Endothelial cell of umbilical vein (primary cell): ENCODE measurements around the gene CETN3. TPM values are rescaled to one million over a fixed set of nuclear protein-coding genes. Genes with fewer than 3 reads are reported as not detected.

ENCODE experiments used
- BruUV-seq: library from RNA; stranded (reverse); fragments of 400-500 nt; replicated peaks from 2 replicates; lab custom pipeline; 2021; lab: Mats Ljungman, UMichigan
- CTCF ChIA-PET: fragments of 300-600, 350-600 bp; sonication (Branson Sonifier 250); formaldehyde crosslinking; loops from one replicate; lab custom pipeline; 2021; ENCODE audit warnings: antibody characterized with exemption, inconsistent platforms; lab: Charles Lee
- POLR2A ChIA-PET: fragments of 300-600, 350-600 bp; sonication (Branson Sonifier 250); formaldehyde crosslinking; loops from one replicate; lab custom pipeline; 2021; ENCODE audit warnings: antibody characterized with exemption, inconsistent platforms; lab: Charles Lee
- DNase-seq: peaks from one replicate; pipeline ENCODE4 v3.0.0-alpha.2; 2011; ENCODE audit warnings: low read depth, low spot score
- FAIRE-seq: peaks from 2 replicates; lab custom pipeline; 2011; peaks lifted over from hg19 to GRCh38; lab: Jason Lieb, UNC
- H2AFZ ChIP-seq: 2 replicates; pipeline ENCODE4 v1.6.0; 2012; ENCODE audit warnings: low read depth, low read length, control low read depth, inconsistent platforms
- H3K27ac ChIP-seq: 2 replicates; pipeline ENCODE4 v1.5.1; 2011; ENCODE audit warnings: low read depth, mild to moderate bottlenecking, control low read depth, low read length, moderate library complexity; ENCODE audit not compliant: insufficient read depth
- H3K27me3 ChIP-seq, 2 experiments: 2 replicates each; pipeline versions ENCODE4 v1.6.0 to v1.6.1; 2011; ENCODE audit warnings: low read length in 2 of 2, mixed read lengths in 1 of 2; ENCODE audit not compliant: control insufficient read depth in 2 of 2, insufficient read depth in 2 of 2
- H3K36me3 ChIP-seq, 2 experiments: 2 replicates in 1 of 2; 3 replicates in 1 of 2; pipeline ENCODE4 v1.5.1; 2011; ENCODE audit warnings: low read length in 2 of 2, mild to moderate bottlenecking in 1 of 2, moderate library complexity in 1 of 2; ENCODE audit not compliant: control insufficient read depth in 2 of 2, insufficient read depth in 2 of 2; ENCODE audit errors: extremely low read depth in 1 of 2
- H3K4me1 ChIP-seq: 3 replicates; pipeline ENCODE4 v1.5.1; 2011; ENCODE audit warnings: mild to moderate bottlenecking, low read length; ENCODE audit not compliant: control insufficient read depth, insufficient read depth; ENCODE audit errors: extremely low read depth
- H3K4me2 ChIP-seq: 2 replicates; pipeline ENCODE4 v1.6.1; 2011; ENCODE audit warnings: low read length, control low read depth, mixed read lengths; ENCODE audit not compliant: insufficient read depth
- H3K4me3 ChIP-seq, 3 experiments: fragments of 200-600 bp in 1 of 3; sonication (generic), shearing (Covaris generic) in 1 of 3; replicated peaks in 1 of 3; 2 replicates each; pipeline ENCODE4 v1.5.1; 2011 to 2016; ENCODE audit warnings: control low read depth in 3 of 3, low read length in 3 of 3, mild to moderate bottlenecking in 2 of 3, inconsistent platforms in 1 of 3, low read depth in 1 of 3, moderate library complexity in 1 of 3; ENCODE audit not compliant: insufficient read depth in 1 of 3
- H3K79me2 ChIP-seq: 2 replicates; pipeline ENCODE4 v1.6.0; 2012; ENCODE audit warnings: low read length, inconsistent platforms; ENCODE audit not compliant: control insufficient read depth, insufficient read depth
- H3K9ac ChIP-seq: replicated peaks from 2 replicates; pipeline ENCODE3; 2011; ENCODE audit warnings: low read length, control low read depth; ENCODE audit not compliant: insufficient read depth; ENCODE audit errors: extremely low read depth
- H3K9me1 ChIP-seq: replicated peaks from 3 replicates; pipeline ENCODE4 v1.6.0; 2011; ENCODE audit warnings: mild to moderate bottlenecking, low read length; ENCODE audit not compliant: control insufficient read depth, insufficient read depth; ENCODE audit errors: extremely low read depth
- H3K9me3 ChIP-seq: replicated peaks from 2 replicates; pipeline ENCODE4 v1.5.1; 2012; ENCODE audit warnings: low read length, inconsistent platforms; ENCODE audit not compliant: control insufficient read depth, insufficient read depth
- H4K20me1 ChIP-seq: replicated peaks from 2 replicates; pipeline ENCODE3; 2011; ENCODE audit warnings: mild to moderate bottlenecking, low read length; ENCODE audit not compliant: control insufficient read depth, insufficient read depth; ENCODE audit errors: extremely low read depth
- CTCF ChIP-seq, 2 donors: IDR thresholded peaks; 1 replicate in 1 of 2; 2 replicates in 1 of 2; pipeline ENCODE4 v1.5.1; 2011; ENCODE audit warnings: low read length in 2 of 2, mild to moderate bottlenecking in 2 of 2, moderate library complexity in 2 of 2, control low read depth in 1 of 2, inconsistent platforms in 1 of 2, low read depth in 1 of 2; ENCODE audit not compliant: insufficient read depth in 1 of 2; ENCODE audit errors: extremely low read depth in 1 of 2
- EZH2 ChIP-seq: IDR thresholded peaks from 2 replicates; pipeline ENCODE4 v1.6.1; 2012; ENCODE audit warnings: borderline replicate concordance, low read depth, mild to moderate bottlenecking, moderate library complexity, low read length, inconsistent platforms; ENCODE audit not compliant: severe bottlenecking
- FOS ChIP-seq: IDR thresholded peaks from 2 replicates; pipeline ENCODE4 v1.6.1; 2011; ENCODE audit warnings: mild to moderate bottlenecking, low read length, moderate library complexity, borderline replicate concordance; ENCODE audit not compliant: insufficient read depth
- GATA2 ChIP-seq: IDR thresholded peaks from 2 replicates; pipeline ENCODE4 v1.7.0; 2011; ENCODE audit warnings: low read depth, mild to moderate bottlenecking, moderate library complexity, mixed read lengths, low read length; ENCODE audit not compliant: insufficient read length, insufficient read depth
- JUN ChIP-seq: IDR thresholded peaks from 2 replicates; pipeline ENCODE4 v1.6.1; 2011; ENCODE audit warnings: borderline replicate concordance, low read depth; ENCODE audit not compliant: insufficient read length, insufficient read depth
- MAX ChIP-seq: IDR thresholded peaks from 2 replicates; pipeline ENCODE4 v1.6.1; 2011; ENCODE audit not compliant: insufficient read depth, insufficient read length
- MYC ChIP-seq: IDR thresholded peaks from one replicate; pipeline ENCODE4 v1.6.1; 2011; ENCODE audit warnings: mild to moderate bottlenecking, low read depth, low read length
- POLR2A ChIP-seq: IDR thresholded peaks from 2 replicates; pipeline ENCODE4 v1.6.1; 2012; ENCODE audit warnings: low read depth, mild to moderate bottlenecking, control low read depth, low read length
- POLR2AphosphoS5 ChIP-seq: IDR thresholded peaks from 2 replicates; pipeline ENCODE4 v1.6.1; 2012; ENCODE audit warnings: low read depth, mild to moderate bottlenecking, control low read depth, low read length, moderate library complexity; ENCODE audit not compliant: insufficient read depth
- dilution Hi-C: fragments of 300-500 bp; cut with MboI; formaldehyde crosslinking; loops from one replicate; pipeline ENCODE4 v1.15.0; 2019; ENCODE audit warnings: low sequenced_read_pairs; ENCODE audit not compliant: extremely low pct_ligation_motif_present
- intact Hi-C: fragments of 100-400 bp; cut with micrococcal nuclease; formaldehyde crosslinking; loops from one replicate; pipeline ENCODE4 v1.10.0; 2022
- polyA plus RNA-seq, 4 experiments: library from polyadenylated mRNA; depleted of rRNA in 3 of 4; stranded (reverse) in 3 of 4; unstranded in 1 of 4; fragments of >200 nt; gene quantifications; 2 replicates each; pipeline versions ENCODE4 v1.2.1 to v1.2.3, GENCODE V29; 2011 to 2012; ENCODE audit warnings: missing spikeins in 1 of 4
- total RNA-seq: library from RNA; stranded (reverse); gene quantifications from 2 replicates; pipeline ENCODE4 v1.2.3, GENCODE V29; 2021

Gene CETN3
- total and polyA plus RNA-seq, 2 donors (not counting 3 experiments of a cell fraction or from before 2014, with no cell fraction given) = 2.2 to 17.3 TPM

GRCh38 chr5:90390928-90391327 lies 18.6 kb downstream of the CETN3 start:
- Histone ChIP-seq H3K36me3 (no peaks in the 10 kb centered on the region), H3K27me3 (no peaks in the 10 kb centered on the region), H3K4me1 (no peaks in the 10 kb centered on the region), H3K27ac (no peak overlapping the region), H3K4me3 (no peak overlapping the region), H3K4me2 (no peak overlapping the region), H3K9ac (no peak overlapping the region), H3K9me1 (no peaks in the 10 kb centered on the region), H2AFZ (no peak overlapping the region), H3K9me3 (no peaks in the 10 kb centered on the region), H4K20me1 (no peaks in the 10 kb centered on the region), H3K79me2 (no peaks in the 10 kb centered on the region)
- dilution Hi-C loops (no loop called here), intact Hi-C loops (no loop called here)
- no peak for FAIRE-seq
- no TSS peak for BruUV-seq
- ChIA-PET POLR2A (no interaction called here), CTCF (interaction anchor here (0.9 to 1.5 kb wide), 3 partner anchors 9 to 393 kb away, joined by 3 to 4 read pairs (median 3); no protein-coding TSS in a partner anchor)
- no peak for DNase-seq
- TF ChIP-seq GATA2 (no peak), MYC (no peak), POLR2A (no peak), JUN (no peak), FOS (no peak), MAX (no peak), CTCF (IDR thresholded peaks at IDR 0.05; ENCODE audit: extremely low read depth in 1 of 2, insufficient read depth in 1 of 2, low read depth in 1 of 2, low read length in 2 of 2) (no peak), EZH2 (no peak), POLR2AphosphoS5 (no peak)
